GM23248 (cell line): ENCODE results near the gene NUBP2.

Source experiments
- EZH2 ChIP-seq: fragments of 200-600 bp; sonication (generic); IDR thresholded peaks from 2 replicates; pipeline ENCODE4 v1.6.1; 2018; ENCODE audit warnings: antibody characterized with exemption, mild to moderate bottlenecking; ENCODE audit not compliant: insufficient read depth, poor library complexity, severe bottlenecking
- EZH2phosphoT487 ChIP-seq: fragments of 200-600 bp; sonication (generic); IDR thresholded peaks from 2 replicates; pipeline ENCODE4 v1.6.1; 2018; ENCODE audit warnings: antibody characterized with exemption, moderate library complexity, mild to moderate bottlenecking, low read depth; ENCODE audit not compliant: insufficient read depth

GRCh38 chr16:1741553-1742165, 41.1 kb upstream of the NUBP2 start:
- TF ChIP-seq EZH2phosphoT487 (no peak), EZH2 (no peak)
